SW 1271 (cell line): ENCODE data around the gene UBE2C.
A peak's percentile ranks its signal among the peaks of the same experiment; 100 is the strongest.

Source experiments
- DNase-seq, 2 experiments: peaks; one replicate each; lab custom pipeline; 2025; lab: John Stamatoyannopoulos, UW

UBE2C gene

DNA sequence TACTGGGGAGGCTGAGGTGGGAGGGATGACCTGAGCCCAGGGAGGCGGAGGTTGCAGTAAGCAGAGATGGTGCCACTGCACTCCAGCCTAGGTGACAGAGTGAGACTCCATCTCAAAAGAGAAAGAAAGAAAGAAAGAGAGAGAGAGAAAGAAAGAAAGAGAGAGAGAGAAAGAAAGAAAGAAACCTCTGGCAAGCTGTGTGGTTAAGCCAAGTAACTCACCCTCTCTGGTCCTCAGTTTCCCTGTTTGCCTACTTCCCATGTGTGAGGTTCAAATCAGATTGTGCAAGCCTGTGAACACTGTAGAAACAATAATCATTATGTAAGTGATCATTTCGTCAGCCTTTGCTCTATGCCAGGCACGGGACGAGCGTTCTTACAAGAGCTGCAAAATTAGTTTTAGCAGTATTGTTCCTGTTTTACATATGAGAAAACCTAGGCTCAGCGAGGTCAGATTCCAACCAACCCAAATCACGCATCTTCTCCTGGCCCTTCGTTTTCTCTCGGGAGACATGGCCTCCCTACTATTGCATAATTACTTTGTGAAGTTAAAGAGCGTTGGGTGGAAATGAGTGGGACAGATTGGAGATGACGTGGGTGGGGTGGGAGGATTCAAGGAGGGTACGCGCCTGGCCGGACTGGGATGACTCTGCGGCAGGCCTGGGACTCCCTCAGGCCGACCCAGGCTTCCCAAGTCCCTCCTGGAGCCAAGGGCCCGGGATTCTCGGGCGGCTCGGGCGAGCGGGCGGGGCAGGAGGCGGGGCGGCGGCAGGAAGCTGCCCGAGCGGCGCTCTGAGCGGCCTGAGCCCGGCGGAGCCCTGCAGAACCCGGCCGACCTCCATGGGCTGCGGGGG lies 20.8 kb downstream of the UBE2C start, which contains the start of gene SNX21:
TSS of gene SNX21 (plus strand) at position 770 of the 853 bp plus-strand sequence. CDS start 121 bp downstream, outside the sequence.
- DNase-seq, result peak; percentile 76 to 88

DNA sequence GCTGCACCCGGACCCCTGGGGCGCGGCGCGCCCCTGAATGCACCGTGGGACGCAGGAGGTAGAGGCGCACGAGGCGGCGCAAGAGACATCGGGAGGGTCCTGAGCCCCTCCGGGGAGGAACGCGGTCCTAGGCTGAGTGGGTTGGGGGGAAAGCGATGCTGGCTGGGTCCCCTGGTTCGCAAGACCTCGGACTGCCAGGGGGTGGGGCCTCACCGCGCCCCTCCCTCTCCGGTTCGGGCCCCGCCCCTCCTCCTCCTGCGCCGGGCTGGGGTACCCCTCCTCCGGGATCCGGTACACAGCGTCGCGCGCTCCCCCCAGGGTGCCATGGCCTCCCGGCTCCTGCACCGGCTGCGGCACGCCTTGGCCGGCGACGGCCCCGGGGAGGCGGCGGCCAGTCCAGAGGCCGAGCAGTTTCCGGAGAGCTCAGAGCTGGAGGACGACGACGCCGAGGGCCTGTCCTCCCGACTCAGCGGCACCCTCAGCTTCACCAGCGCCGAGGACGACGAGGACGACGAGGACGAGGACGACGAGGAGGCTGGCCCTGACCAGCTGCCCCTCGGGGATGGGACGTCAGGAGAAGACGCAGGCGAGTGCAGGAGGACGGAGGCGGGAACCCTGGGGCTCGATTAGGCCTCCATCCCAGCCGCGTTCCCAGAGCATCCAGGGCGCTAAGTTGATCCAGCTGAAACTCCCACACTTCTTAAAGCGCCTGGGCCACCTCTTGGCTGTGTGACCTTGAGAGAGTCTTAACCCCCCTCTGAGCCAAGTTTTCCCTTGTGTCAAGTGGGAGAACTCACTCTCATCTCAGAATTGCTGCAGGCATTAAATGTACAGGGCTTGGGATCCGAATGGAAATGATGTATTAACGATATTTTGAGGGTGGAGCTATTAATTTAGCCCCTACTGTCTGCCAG lies 21.7 kb downstream of the UBE2C start:
- peak; percentile 53 to 63 for DNase-seq

DNA sequence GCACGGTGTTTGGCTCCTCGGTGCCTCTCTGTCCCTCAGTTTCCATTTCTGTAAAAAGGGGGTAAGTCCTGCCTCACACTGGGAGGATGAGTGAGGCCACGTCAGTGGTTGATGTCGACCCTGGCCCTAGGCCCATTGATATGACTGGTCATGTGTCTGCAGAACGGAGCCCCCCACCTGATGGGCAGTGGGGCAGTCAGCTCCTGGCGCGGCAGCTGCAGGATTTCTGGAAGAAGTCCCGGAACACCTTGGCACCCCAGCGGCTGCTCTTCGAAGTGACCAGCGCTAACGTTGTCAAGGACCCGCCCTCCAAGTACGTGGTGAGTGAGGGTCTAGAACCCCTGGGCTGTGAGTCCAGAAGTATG lies 22.3 kb downstream of the UBE2C start:
- no peak for DNase-seq

- DNase-seq, result no peak
Measured at GRCh38 chr20:45835329-45835765, 22.9 kb downstream of the UBE2C start.

- DNase-seq, result no peak
Measured at GRCh38 chr20:45835825-45836224, 23.4 kb downstream of the UBE2C start.

DNA sequence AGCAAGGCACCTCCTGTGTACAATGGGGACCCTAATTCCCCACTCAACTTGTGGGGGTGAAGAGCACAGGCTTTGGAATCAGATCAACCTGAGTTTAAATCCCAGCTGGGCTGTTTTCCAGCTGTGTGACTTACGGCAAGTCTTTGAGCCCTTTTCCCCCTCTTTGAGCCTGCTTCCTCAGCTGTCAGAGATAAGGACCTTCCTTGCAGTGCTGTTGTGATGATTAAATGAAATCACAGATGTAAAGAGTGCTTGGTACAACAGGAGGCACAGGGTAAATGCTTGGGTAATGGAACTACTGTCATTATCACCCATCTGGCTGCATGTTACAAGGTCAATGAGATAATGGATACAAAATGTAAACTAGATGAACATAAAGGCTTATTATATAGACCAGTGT lies 24.4 kb downstream of the UBE2C start:
- no peak for DNase-seq

DNA sequence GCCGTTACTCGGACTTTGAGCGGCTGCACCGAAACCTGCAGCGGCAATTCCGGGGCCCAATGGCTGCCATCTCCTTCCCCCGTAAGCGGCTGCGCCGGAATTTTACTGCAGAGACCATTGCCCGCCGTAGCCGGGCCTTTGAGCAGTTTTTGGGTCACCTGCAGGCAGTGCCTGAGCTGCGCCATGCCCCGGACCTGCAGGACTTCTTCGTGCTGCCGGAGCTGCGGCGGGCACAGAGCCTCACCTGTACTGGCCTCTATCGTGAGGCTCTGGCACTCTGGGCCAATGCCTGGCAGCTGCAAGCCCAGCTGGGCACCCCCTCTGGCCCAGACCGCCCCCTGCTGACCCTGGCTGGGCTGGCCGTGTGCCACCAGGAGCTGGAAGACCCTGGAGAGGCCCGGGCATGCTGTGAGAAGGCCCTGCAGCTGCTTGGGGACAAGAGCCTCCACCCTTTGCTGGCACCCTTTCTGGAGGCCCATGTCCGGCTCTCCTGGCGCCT lies 28.3 kb downstream of the UBE2C start:
- no peak for DNase-seq

- no peak for DNase-seq
Measured at GRCh38 chr20:45841407-45842129, 29.1 kb downstream of the UBE2C start.

DNA sequence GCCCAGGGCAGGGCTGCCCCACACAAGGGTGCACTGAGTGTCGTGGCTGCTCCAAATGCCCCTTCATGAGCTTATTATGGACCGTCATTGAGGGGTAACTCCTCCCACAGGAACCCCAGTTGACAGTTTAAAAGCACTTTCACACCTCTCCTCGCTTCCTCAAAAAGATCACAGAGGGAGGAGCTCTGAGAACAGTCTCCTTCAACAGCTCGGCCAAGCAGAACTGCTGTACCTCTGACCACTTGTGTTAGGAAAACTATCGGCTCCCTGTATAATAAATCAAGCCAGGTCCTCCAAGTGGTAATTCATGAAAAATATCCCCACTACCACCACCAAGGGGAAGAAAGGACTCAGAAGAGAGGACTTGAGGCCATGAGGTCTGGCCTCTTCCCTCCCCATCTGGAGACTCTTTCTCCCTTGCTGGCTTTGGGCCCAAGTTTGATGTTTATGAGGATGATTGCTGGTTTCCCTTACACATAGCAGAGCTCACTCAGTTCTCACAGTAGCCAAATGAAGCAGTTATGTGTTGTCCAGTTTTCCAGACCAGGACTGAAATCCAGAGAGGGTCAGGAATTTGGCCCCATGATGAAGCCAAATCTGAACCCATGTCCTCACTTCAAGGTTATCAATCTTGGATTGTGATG lies 29.8 kb downstream of the UBE2C start:
- no peak for DNase-seq

DNA sequence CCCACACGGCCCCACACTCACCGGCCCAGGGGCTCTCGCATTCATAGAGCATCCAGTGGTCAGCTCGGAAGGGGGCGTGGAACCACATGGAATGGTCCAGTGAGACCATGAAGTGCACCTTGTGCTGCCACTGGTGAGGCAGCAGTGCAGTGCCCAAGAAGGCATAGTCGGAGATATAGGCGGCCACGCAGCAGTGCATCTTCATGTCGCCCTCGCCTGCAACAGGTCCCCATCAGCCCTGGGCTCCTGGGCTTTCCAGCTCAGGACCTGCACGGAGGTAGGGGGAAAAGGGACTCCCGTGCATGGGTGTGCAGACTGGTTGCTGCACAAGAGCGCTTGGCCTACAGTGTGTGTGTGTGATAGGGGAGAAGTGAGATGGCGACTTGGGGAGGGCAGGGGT lies 31.1 kb downstream of the UBE2C start:
- DNase-seq, result no peak

DNA sequence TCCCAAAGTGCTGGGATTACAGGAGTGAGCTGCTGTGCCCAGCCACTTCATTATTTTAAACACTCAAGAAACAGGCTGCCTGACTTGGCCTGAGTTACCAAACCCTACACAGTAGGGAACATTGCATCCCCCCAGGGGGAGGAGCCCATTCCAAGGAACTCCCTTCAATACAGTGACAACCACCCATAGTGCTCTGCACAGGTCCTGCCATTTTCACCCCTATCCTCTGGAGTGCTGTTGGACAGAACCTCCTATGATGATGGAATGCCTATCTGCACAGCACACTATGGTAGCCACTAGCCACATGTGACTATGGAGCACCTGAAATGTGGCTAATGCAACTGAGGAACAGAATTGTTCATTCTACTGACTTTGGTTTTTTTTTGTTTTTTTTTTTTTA lies 33.0 kb downstream of the UBE2C start:
- DNase-seq, result no peak

DNA sequence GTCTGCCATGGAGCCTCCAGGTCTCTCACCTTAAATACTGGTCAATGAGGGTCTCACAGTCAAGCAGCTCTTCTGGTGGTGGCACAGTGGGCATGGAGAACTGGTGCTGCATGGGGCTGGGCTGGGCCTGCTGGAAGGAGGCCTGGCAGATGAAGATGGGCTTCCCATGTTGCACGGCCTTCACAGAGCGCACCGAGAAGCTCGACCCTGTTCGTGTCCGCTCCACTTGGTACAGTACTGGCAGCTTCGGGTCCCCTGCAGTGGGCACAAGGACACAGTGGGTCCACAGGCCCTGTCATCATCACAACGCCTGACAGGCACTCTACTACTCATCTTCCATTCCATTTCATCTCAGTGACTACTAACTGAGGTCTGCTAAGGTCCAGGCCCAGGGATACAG lies 36.0 kb downstream of the UBE2C start:
- DNase-seq, result no peak

DNA sequence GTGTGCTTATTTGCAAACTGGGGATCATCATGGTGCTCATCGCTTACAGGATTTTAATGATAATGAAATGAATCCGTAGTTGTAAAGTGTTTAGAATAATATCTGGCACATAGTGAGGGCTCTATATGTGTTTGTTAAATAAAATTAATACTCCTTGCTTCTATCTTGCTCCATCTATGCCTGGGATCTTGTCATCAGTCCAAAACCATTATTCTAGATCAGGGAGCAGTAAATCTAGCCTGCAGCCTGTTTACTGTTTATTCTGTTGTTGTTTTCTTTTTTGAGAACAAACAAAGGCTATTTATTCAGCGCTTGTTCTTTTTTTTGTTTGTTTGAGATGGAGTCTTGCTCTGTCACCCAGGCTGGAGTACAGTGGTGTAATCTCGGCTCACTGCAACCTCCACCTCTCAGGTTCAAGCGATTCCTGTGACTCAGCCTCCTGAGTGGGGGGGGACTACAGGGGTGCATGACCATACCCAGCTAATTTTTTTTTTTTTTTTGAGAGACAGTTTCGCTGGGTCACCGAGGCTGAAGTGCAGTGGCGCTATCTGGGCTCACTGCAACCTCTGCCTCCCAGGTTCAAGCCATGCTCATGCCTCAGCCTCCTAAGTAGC lies 36.6 kb downstream of the UBE2C start:
- DNase-seq, result no peak

- DNase-seq, result no peak
Measured at GRCh38 chr20:45850238-45850637, 37.8 kb downstream of the UBE2C start.

DNA sequence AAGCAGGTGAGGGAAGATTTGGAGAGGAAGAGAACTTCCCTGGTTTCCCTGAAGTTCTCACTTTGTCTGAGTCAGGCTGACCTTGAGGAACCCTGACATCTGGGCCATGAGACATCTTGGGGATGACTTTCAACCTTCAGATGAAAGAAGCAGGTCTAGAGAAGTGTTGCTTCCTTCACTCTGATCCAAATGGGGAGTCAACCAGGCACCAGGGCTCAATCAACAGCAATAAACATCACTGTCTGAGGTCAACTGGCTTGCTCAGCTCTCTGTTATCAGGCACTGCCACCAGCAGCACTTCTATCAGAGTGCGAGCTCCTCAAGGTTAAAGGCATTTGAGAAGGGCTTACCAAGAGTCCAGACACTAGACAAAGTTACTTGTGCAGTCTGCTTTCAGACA lies 38.5 kb downstream of the UBE2C start:
- DNase-seq, result no peak

- DNase-seq, result no peak
Measured at GRCh38 chr20:45851501-45851900, 39.1 kb downstream of the UBE2C start.

DNA sequence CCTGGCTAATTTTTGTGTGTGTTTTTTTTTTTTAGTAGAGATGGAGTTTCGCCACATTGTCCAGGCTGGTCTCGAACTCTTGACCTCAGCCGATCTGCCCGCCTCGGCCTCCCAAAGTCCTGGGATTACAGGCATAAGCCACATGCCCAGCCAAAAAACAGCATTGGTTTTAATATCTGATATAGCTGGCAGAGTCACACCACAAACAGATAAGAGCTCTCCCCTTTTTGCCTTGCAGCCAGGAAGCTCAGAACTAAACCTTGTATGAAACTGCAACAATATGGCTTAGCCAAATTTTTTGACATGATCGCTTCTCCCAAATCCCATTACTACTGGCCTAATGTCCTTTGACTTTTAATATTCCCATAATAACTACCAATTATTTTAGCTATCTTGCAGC lies 39.9 kb downstream of the UBE2C start:
- DNase-seq, result no peak

DNA sequence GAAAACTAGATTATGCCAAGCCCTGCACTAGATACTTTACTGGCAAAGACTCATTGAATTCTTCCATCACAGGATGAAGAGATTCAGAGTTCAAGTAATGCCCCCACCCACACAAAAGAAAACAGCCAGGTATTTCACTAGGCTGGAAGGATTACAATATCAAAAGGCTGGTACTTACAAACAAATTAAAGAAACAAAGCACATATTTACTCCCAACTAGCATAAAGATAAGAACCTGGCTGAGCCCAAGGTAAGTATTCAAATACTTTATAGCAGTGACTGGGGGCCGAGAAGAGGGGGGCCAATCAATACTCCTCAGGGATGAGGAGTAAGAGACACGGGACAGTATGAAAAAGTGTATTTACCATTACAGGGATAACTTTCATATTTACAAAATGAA lies 41.0 kb downstream of the UBE2C start:
- no peak for DNase-seq

DNA sequence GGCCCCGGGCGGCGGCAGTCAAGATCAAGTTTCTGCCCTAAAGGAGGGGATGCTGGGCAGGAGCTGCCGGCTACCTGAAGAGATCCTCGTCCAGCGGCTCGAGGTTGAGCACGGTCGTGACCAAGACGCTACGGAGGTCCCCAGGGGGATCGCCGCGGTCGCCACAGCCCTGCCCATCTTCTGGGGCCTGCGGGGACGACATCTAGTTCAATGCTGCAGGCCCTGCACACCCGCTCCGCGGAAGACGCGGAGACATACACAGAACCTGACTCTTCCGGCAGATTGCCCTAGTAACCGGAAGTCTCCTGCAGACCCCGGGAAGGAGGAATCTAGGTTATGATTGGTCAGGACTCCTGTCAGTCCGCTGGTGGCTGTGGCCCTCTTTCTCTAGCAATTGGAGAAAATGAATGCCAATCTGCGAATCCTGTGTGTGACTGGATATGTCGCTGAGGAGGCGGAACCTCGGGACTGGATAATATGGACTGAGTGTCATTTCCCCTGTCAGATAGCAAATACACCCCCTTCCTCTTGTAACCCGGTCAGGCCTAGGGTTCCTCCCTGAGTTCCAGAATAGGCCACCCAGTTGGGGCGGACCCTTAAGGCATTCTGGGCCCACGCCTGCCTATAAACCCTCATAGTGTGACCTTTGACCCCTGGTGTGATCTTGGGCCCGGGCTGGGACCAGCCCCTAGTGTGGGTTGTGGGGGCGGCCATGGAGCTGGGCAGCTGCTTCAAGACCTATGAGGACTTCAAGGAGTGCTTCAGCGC lies 44.9 kb downstream of the UBE2C start, which contains the start of the genes ACOT8 and ZSWIM3:
TSS of gene ACOT8 (minus strand) at position 279 of the 768 bp plus-strand sequence. CDS start at position 202, 77 bp downstream.
TSS of gene ZSWIM3 (plus strand) at position 501 of the 768 bp plus-strand sequence. CDS start at position 713, 212 bp downstream.
- DNase-seq, result peak; percentile 99 to 100

GRCh38 chr20:45857882-45858216 lies 45.4 kb downstream of the UBE2C start:
- DNase-seq, result no peak
